Inflammatory macrophage treated with lipopolysaccharide for 1 hour (primary cell): Measurements from ENCODE around the gene EBNA1BP2.
A peak's percentile ranks its signal among the peaks of the same experiment; 100 is the strongest.
"Not testable (repeated sequence)": the region's sequence is repeated elsewhere in the genome, so short reads cannot be mapped to it uniquely, and the experiment has no call there.

Experiments
- DNase-seq, 2 donors: peaks; one replicate each; pipeline ENCODE4 v3.0.0-alpha.2; 2020 to 2022

The EBNA1BP2 gene

GRCh38 chr1:43171312-43171875 is 696 bp downstream of the EBNA1BP2 start:
- DNase-seq: no peak

DNA sequence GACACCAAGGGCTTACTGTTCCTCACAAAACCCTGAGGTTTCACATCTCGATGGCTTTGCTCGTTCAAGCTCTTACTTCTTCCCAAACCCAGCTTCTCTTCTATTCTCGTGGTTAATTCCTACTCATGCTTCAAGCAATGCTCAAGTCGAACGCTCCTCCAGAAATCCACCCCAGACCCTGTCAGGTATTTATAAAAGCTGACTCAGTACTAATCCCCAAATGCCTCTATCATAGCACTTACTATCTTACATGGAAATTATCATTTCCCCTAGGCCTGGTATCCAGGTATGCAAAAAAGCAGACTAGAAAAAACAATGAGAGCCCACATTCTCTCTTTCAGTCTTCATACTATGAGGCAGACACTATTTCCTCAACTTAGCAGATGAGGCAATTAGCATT is 6.3 kb downstream of the EBNA1BP2 start:
- DNase-seq: no peak

DNA sequence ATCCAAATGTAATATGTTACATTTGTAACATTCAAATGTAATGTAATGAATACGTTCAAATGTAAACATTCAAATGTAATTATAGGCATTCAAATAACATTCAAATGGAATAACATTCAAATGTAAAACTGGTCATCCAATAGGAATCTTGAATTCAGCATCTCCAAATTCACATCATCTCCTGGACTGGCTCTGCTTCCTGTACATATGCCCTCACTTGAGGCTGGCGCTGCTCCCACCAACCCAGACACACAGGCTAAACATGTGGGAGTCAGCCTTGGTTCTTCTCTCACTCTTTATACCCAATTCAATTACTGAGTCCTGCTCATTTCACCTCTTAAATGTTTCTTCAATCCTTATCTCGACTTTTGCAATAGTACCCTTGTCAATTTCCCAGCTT is 6.9 kb downstream of the EBNA1BP2 start:
- no peak for DNase-seq

DNA sequence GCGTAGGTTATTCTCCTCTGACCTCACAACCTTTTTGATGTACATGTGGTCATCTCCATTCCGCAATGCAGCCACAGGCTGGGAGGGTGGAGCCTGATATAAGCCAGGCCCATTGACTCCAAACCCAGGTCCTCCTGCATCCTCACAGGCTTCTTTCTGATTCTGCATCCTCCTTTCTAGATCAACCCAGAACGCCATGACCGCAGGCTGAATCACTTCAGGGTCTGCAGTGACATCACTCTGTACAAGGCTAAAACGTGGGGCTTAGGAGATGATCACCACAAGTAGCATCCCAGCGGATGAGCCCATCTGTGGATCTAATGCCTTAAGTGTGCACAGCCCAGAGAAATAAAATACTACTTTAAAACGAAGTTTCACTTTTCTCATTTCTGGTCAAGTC is 16.1 kb downstream of the EBNA1BP2 start:
- no peak for DNase-seq

GRCh38 chr1:43153443-43153842 is 18.6 kb downstream of the EBNA1BP2 start:
- DNase-seq: no peak

- no peak for DNase-seq
These were observed 19.2 kb downstream of the EBNA1BP2 start for GRCh38 chr1:43152866-43153265.

- DNase-seq: no peak
These were observed 22.2 kb downstream of the EBNA1BP2 start for GRCh38 chr1:43149889-43150288.

GRCh38 chr1:43147625-43148327 is 24.3 kb downstream of the EBNA1BP2 start:
- no peak for DNase-seq

GRCh38 chr1:43144237-43144636 is 27.9 kb downstream of the EBNA1BP2 start:
- no peak for DNase-seq

GRCh38 chr1:43143441-43143888 is 28.6 kb downstream of the EBNA1BP2 start:
- DNase-seq: peak in 1 of 2 donors; percentile 6

GRCh38 chr1:43140583-43140982 is 31.5 kb downstream of the EBNA1BP2 start:
- DNase-seq: no peak

GRCh38 chr1:43140010-43140409 is 32.1 kb downstream of the EBNA1BP2 start:
- DNase-seq: no peak

- not testable (repeated sequence) for DNase-seq
These were observed 32.8 kb downstream of the EBNA1BP2 start for GRCh38 chr1:43139295-43139694.

- DNase-seq: no peak
These were observed 34.5 kb downstream of the EBNA1BP2 start for GRCh38 chr1:43137445-43138052.

GRCh38 chr1:43135857-43136781 is 36.0 kb downstream of the EBNA1BP2 start:
- no peak for DNase-seq

- no peak for DNase-seq
These were observed 37.5 kb downstream of the EBNA1BP2 start for GRCh38 chr1:43134640-43135039.

DNA sequence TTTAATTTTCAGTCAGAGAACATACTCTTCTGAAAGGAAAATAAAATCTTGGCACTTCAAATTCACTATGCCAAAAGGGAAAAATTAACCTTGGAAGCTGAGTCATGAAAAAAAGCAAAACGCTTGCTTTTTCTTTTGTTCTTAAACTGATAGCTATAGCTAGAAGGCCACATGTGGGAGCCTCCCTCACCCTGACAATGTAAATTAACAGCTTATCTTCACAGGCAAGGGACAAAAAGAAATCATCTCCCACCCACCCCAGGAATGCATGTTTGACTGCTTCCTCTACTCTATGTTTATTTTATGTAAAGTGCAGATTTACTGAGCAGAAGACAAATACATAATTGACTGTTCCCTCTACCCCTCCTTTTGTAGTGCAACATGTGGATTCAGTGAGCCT is 38.0 kb downstream of the EBNA1BP2 start:
- no peak for DNase-seq

DNA sequence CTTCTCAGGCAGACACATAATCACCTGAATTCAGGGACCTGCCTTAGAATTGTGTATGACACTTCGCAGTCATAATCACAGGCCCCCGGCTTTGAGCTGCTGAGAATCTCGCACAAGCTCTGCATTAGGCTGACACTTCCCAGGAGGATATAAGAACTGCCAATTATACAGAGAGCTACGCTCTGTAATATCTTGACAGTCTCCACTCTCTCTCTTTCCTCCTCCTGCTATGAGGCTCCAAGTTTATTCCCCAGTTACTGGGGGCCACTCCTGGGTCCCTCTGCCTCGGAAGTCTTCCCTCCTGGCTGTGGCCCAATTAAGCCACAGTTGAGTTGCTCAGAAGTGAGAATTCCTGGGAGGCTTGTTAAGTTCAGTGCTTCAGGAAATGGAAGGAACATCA is 42.7 kb downstream of the EBNA1BP2 start:
- DNase-seq: no peak

DNA sequence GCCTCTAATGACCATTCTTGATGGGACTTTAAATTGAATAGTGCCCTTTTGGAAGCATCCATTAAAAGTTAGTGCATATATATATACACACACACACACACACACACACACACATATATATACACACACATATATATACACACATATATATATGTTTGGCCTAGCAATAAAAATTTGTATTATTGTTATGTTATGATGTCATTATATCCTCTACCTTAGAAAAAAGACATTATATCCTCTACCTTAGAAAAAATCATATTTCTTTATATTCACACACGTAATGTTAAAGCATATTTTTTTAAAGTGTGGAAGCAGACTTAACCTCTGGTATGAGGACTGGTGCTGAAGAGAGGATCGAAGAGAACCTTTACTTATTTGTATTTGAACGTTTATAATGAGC is 43.3 kb downstream of the EBNA1BP2 start:
- no peak for DNase-seq

GRCh38 chr1:43123031-43123430 is 49.1 kb downstream of the EBNA1BP2 start:
- DNase-seq: no peak

DNA sequence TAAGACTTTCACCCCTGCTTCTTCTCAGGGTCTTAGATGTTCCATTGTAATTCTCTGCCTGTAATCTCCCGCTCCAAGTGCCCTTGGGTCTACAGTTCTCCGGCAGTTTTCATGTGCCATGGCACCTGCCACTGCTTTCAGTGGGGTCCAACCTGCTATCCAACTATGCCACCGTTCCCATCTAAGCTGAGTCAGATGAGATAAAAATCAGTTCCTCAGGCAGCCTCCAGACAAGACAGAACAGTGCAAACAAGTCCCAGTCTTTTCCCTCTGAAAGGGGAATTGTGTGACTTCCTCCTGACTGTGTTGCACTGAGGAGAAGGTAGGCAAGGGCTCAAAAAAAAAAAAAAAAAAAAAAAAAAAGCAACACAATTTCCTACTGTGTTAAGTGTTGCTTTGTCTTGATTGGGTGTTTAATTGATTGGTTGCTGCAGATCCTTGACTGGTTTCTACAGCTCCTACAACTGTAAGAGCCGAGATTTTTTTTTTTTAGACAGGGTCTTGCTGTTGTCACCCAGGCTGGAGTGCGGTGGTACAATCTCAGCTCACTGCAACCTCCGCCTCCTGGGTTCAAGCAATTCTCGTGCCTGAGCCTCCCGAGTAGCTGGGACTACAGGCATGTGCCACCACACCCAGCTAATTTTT is 50.7 kb downstream of the EBNA1BP2 start:
- DNase-seq: no peak

GRCh38 chr1:43119928-43120586 is 52.0 kb downstream of the EBNA1BP2 start:
- not testable (repeated sequence) for DNase-seq
